ENCODE results near the gene FRRS1. TPM values are rescaled to one million over a fixed set of nuclear protein-coding genes. Genes with fewer than 3 reads are reported as not detected.

FRRS1 gene
- polyA plus RNA-seq, 3 donors: 0.61 to 2.1 (median 2.1) TPM

DNA sequence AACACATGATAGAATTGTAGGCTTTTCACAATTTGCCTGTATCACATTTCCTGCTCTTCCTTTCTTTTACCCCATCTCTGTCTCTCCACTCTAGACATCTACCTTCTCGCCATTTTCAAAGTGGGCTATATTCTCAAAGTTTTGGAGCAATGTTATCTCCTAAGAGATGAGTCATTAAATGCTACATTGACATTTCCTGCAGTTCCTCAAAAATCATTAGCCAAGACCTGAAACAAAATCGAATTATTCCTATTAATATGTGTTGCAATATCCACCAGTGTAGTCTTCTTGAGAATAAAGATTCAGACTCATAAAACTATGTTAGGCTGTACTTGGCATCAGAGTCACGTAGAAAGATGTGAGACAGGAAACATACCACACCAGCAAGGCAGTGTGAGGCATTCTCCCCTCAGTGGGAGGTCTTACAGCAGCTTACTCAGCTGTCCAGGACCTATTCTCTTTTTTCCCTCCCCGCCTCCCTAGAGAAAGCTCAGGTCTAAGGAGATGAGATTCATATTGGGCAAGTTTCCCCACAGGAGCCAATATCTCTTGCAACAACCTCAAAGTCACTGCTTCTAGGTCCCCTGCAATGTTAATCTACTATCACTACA is 38.8 kb downstream of the FRRS1 start:
- intact Hi-C loops (cut with micrococcal nuclease): no loop called here
- H2AFZ ChIP-seq (ENCODE audit: insufficient read depth, low read depth, low read length, poor library complexity, severe bottlenecking): no peak overlapping the region
- Mint-ChIP-seq H3K4me3 (no peak overlapping the region), H3K36me3 (peaks cover 27% of the 10 kb centered on the region in 2 donors), H3K4me1 (peaks cover 13% of the 10 kb centered on the region), H3K9me3 (peaks cover 0 to 3% (median 0%) of the 10 kb centered on the region in 7 donors), H3K27ac (no peak overlapping the region), H3K27me3 (ENCODE audit: low read depth in 3 of 3) (peaks cover 0 to 1% (median 0%) of the 10 kb centered on the region in 3 donors)
- TF ChIP-seq, protein P1, sequence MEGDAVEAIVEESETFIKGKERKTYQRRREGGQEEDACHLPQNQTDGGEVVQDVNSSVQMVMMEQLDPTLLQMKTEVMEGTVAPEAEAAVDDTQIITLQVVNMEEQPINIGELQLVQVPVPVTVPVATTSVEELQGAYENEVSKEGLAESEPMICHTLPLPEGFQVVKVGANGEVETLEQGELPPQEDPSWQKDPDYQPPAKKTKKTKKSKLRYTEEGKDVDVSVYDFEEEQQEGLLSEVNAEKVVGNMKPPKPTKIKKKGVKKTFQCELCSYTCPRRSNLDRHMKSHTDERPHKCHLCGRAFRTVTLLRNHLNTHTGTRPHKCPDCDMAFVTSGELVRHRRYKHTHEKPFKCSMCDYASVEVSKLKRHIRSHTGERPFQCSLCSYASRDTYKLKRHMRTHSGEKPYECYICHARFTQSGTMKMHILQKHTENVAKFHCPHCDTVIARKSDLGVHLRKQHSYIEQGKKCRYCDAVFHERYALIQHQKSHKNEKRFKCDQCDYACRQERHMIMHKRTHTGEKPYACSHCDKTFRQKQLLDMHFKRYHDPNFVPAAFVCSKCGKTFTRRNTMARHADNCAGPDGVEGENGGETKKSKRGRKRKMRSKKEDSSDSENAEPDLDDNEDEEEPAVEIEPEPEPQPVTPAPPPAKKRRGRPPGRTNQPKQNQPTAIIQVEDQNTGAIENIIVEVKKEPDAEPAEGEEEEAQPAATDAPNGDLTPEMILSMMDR (IDR thresholded peaks at IDR 0.05): no peak
- no peaks in the 10 kb centered on the region for H3K79me2 ChIP-seq (ENCODE audit: insufficient read depth, low read length)
- DNase-seq: no peak
- H3K4me2 ChIP-seq (replicated peaks; ENCODE audit: extremely low read depth, low read length, poor library complexity, severe bottlenecking): no peak overlapping the region
- H4K20me1 ChIP-seq (ENCODE audit: insufficient read depth, low read length): no peaks in the 10 kb centered on the region
- H3K4me3 ChIP-seq (replicated peaks in 1 of 3; ENCODE audit: low read depth in 2 of 3, low read length in 3 of 3): no peak overlapping the region
- peaks cover 3 to 6% of the 10 kb centered on the region in 2 donors for H3K4me1 ChIP-seq (ENCODE audit: control insufficient read depth in 1 of 2, insufficient read depth in 2 of 2, low read length in 2 of 2)
- no peaks in the 10 kb centered on the region for H3K9me3 ChIP-seq (replicated peaks in 1 of 2; ENCODE audit: control insufficient read depth in 1 of 2, insufficient read depth in 1 of 2, low read length in 2 of 2)
- WGBS (ENCODE audit: insufficient coverage): no CpG with 5 or more reads among the region's 4 CpGs
- H3K27me3 ChIP-seq (ENCODE audit: control insufficient read depth in 2 of 2, insufficient read depth in 2 of 2, low read length in 2 of 2): no peaks in the 10 kb centered on the region
- no peak overlapping the region for H3K27ac ChIP-seq (ENCODE audit: low read depth in 1 of 2, low read length in 2 of 2)
- no peak overlapping the region for H3K9ac ChIP-seq (ENCODE audit: insufficient read depth, low read length, poor library complexity, severe bottlenecking)
- peaks cover 6% of the 10 kb centered on the region in 2 donors for H3K36me3 ChIP-seq (replicated peaks in 1 of 2; ENCODE audit: control insufficient read depth in 1 of 2, insufficient read depth in 2 of 2, low read length in 2 of 2)

- DNase-seq: no peak
- Histone ChIP-seq H3K36me3 (replicated peaks in 1 of 2; ENCODE audit: control insufficient read depth in 1 of 2, insufficient read depth in 2 of 2, low read length in 2 of 2) (peaks cover 6% of the 10 kb centered on the region in 2 donors), H2AFZ (ENCODE audit: insufficient read depth, low read depth, low read length, poor library complexity, severe bottlenecking) (no peak overlapping the region), H3K9me3 (replicated peaks in 1 of 2; ENCODE audit: control insufficient read depth in 1 of 2, insufficient read depth in 1 of 2, low read length in 2 of 2) (no peaks in the 10 kb centered on the region), H3K9ac (ENCODE audit: insufficient read depth, low read length, poor library complexity, severe bottlenecking) (no peak overlapping the region), H3K27ac (ENCODE audit: low read depth in 1 of 2, low read length in 2 of 2) (no peak overlapping the region), H3K4me3 (replicated peaks in 1 of 3; ENCODE audit: low read depth in 2 of 3, low read length in 3 of 3) (no peak overlapping the region), H4K20me1 (ENCODE audit: insufficient read depth, low read length) (no peaks in the 10 kb centered on the region), H3K27me3 (ENCODE audit: control insufficient read depth in 2 of 2, insufficient read depth in 2 of 2, low read length in 2 of 2) (no peaks in the 10 kb centered on the region), H3K4me2 (replicated peaks; ENCODE audit: extremely low read depth, low read length, poor library complexity, severe bottlenecking) (no peak overlapping the region), H3K4me1 (ENCODE audit: control insufficient read depth in 1 of 2, insufficient read depth in 2 of 2, low read length in 2 of 2) (peaks cover 3 to 6% of the 10 kb centered on the region in 2 donors), H3K79me2 (ENCODE audit: insufficient read depth, low read length) (no peaks in the 10 kb centered on the region)
- TF ChIP-seq, protein P1 (IDR thresholded peaks at IDR 0.05): no peak
- WGBS (ENCODE audit: insufficient coverage): no CpG with 5 or more reads among the region's 2 CpGs
- Mint-ChIP-seq H3K4me3 (no peak overlapping the region), H3K9me3 (peaks cover 0 to 3% (median 0%) of the 10 kb centered on the region in 7 donors), H3K36me3 (peaks cover 27% of the 10 kb centered on the region in 2 donors), H3K27me3 (ENCODE audit: low read depth in 3 of 3) (peaks cover 0 to 1% (median 0%) of the 10 kb centered on the region in 3 donors), H3K4me1 (peaks cover 13% of the 10 kb centered on the region), H3K27ac (no peak overlapping the region)
- intact Hi-C loops (cut with micrococcal nuclease): no loop called here
Measured at GRCh38 chr1:99726818-99727217, 39.6 kb downstream of the FRRS1 start.
